Caco-2 (cell line): Measurements from ENCODE around the gene CFAP54. TPM values are rescaled to one million over a fixed set of nuclear protein-coding genes. Genes with fewer than 3 reads are reported as not detected.

Source experiments
- BruUV-seq: library from RNA; stranded (reverse); fragments of 400-500 nt; replicated peaks from 2 replicates; lab custom pipeline; 2021; lab: Mats Ljungman, UMichigan
- CTCF ChIA-PET: fragments of 300-600 bp; sonication (Branson Sonifier 250); formaldehyde crosslinking; loops from one replicate; lab custom pipeline; 2022; ENCODE audit warnings: antibody characterized with exemption; lab: Charles Lee
- POLR2A ChIA-PET: fragments of 300-600 bp; sonication (Branson Sonifier 250); formaldehyde crosslinking; loops from one replicate; lab custom pipeline; 2022; ENCODE audit warnings: antibody characterized with exemption; lab: Charles Lee
- DNase-seq, 2 experiments: peaks; one replicate each; pipeline versions ENCODE4 v3.0.0 to v3.0.0-alpha.2; 2020 to 2022
- H3K27me3 ChIP-seq: replicated peaks from 2 replicates; pipeline ENCODE4 v1.6.0; 2011; ENCODE audit warnings: low read length; ENCODE audit not compliant: control insufficient read depth, insufficient read depth
- H3K36me3 ChIP-seq: 2 replicates; pipeline ENCODE4 v1.5.1; 2011; ENCODE audit warnings: low read length; ENCODE audit not compliant: control insufficient read depth, insufficient read depth
- H3K4me1 ChIP-seq: fragments of 250-450 bp; sonication (Bioruptor Pico); 2 replicates; pipeline ENCODE4 v1.5.1; 2020; ENCODE audit warnings: mild to moderate bottlenecking
- H3K4me3 ChIP-seq: 2 replicates; pipeline ENCODE4 v1.5.1; 2011; ENCODE audit warnings: low read depth, mild to moderate bottlenecking, control low read depth, low read length
- H3K9me3 ChIP-seq: fragments of 250-450 bp; sonication (Bioruptor Pico); 2 replicates; pipeline ENCODE4 v1.5.1; 2020; ENCODE audit warnings: mild to moderate bottlenecking, moderate library complexity
- H3K27ac Mint-ChIP-seq: one replicate; pipeline ENCODE4 v1.8.0; 2022; ENCODE audit warnings: mixed read lengths; ENCODE audit not compliant: unreplicated experiment
- H3K27me3 Mint-ChIP-seq: one replicate; pipeline ENCODE4 v1.8.0; 2022; ENCODE audit warnings: mixed read lengths; ENCODE audit not compliant: insufficient read depth, unreplicated experiment
- H3K36me3 Mint-ChIP-seq: one replicate; pipeline ENCODE4 v1.8.0; 2022; ENCODE audit warnings: mild to moderate bottlenecking, mixed read lengths; ENCODE audit not compliant: insufficient read depth, unreplicated experiment
- H3K4me1 Mint-ChIP-seq: one replicate; pipeline ENCODE4 v1.8.0; 2022; ENCODE audit warnings: low read depth, mixed read lengths; ENCODE audit not compliant: unreplicated experiment
- H3K4me3 Mint-ChIP-seq: one replicate; pipeline ENCODE4 v1.8.0; 2022; ENCODE audit warnings: mild to moderate bottlenecking, moderate library complexity, mixed read lengths; ENCODE audit not compliant: unreplicated experiment
- H3K9me3 Mint-ChIP-seq: one replicate; pipeline ENCODE4 v1.8.0; 2022; ENCODE audit warnings: mixed read lengths; ENCODE audit not compliant: unreplicated experiment
- intact Hi-C: fragments of 100-400 bp; cut with micrococcal nuclease; formaldehyde crosslinking; loops from one replicate; pipeline ENCODE4 v1.10.0; 2022; ENCODE audit not compliant: unreplicated experiment
- total RNA-seq: library from RNA; stranded (reverse); gene quantifications from 2 replicates; pipeline ENCODE4 v1.2.3, GENCODE V29; 2022
- TF ChIP-seq, protein P1 (sequence below), 2 experiments: fragments of 200-600 bp in 1 of 2; IDR thresholded peaks; 1 replicate in 1 of 2; 2 replicates in 1 of 2; pipeline versions ENCODE4 v1.5.1 to v1.8.0; 2011 to 2022; ENCODE audit warnings: antibody characterized with exemption in 1 of 2, control low read depth in 1 of 2, inconsistent platforms in 1 of 2, low read depth in 1 of 2, low read length in 1 of 2, mild to moderate bottlenecking in 1 of 2, moderate library complexity in 1 of 2; ENCODE audit not compliant: insufficient read depth in 1 of 2, severe bottlenecking in 1 of 2, unreplicated experiment in 1 of 2

The CFAP54 gene
- total RNA-seq, 1 experiment from 2014 or later, result 0.14 TPM

- intact Hi-C loops, result no loop called here
- ChIA-PET POLR2A (no interaction called here), CTCF (no interaction called here)
- TF ChIP-seq, protein P1, sequence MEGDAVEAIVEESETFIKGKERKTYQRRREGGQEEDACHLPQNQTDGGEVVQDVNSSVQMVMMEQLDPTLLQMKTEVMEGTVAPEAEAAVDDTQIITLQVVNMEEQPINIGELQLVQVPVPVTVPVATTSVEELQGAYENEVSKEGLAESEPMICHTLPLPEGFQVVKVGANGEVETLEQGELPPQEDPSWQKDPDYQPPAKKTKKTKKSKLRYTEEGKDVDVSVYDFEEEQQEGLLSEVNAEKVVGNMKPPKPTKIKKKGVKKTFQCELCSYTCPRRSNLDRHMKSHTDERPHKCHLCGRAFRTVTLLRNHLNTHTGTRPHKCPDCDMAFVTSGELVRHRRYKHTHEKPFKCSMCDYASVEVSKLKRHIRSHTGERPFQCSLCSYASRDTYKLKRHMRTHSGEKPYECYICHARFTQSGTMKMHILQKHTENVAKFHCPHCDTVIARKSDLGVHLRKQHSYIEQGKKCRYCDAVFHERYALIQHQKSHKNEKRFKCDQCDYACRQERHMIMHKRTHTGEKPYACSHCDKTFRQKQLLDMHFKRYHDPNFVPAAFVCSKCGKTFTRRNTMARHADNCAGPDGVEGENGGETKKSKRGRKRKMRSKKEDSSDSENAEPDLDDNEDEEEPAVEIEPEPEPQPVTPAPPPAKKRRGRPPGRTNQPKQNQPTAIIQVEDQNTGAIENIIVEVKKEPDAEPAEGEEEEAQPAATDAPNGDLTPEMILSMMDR (IDR thresholded peaks at IDR 0.05; ENCODE audit: insufficient read depth in 1 of 2, low read depth in 1 of 2, low read length in 1 of 2, severe bottlenecking in 1 of 2, unreplicated experiment in 1 of 2), result no peak
- H3K27me3 Mint-ChIP-seq, result no peaks in the 10 kb centered on the region
- Histone ChIP-seq H3K9me3 (no peaks in the 10 kb centered on the region), H3K27me3 (no peaks in the 10 kb centered on the region), H3K36me3 (no peaks in the 10 kb centered on the region), H3K4me3 (no peak overlapping the region), H3K4me1 (no peaks in the 10 kb centered on the region)
- no peak for DNase-seq
- H3K36me3 Mint-ChIP-seq, result no peaks in the 10 kb centered on the region
- H3K4me3 Mint-ChIP-seq, result no peak overlapping the region
- no peaks in the 10 kb centered on the region for H3K4me1 Mint-ChIP-seq
- H3K9me3 Mint-ChIP-seq, result no peaks in the 10 kb centered on the region
- H3K27ac Mint-ChIP-seq, result no peak overlapping the region
- BruUV-seq, result no TSS peak
These were observed 31.4 kb downstream of the CFAP54 start for GRCh38 chr12:96520767-96521166.

- Histone ChIP-seq H3K4me1 (no peaks in the 10 kb centered on the region), H3K9me3 (no peaks in the 10 kb centered on the region), H3K36me3 (no peaks in the 10 kb centered on the region), H3K27me3 (no peaks in the 10 kb centered on the region), H3K4me3 (no peak overlapping the region)
- POLR2A ChIA-PET, result no interaction called here
- no peak overlapping the region for H3K27ac Mint-ChIP-seq
- CTCF ChIA-PET, result no interaction called here
- H3K36me3 Mint-ChIP-seq, result no peaks in the 10 kb centered on the region
- DNase-seq, result no peak
- H3K4me3 Mint-ChIP-seq, result no peak overlapping the region
- H3K4me1 Mint-ChIP-seq, result no peaks in the 10 kb centered on the region
- no TSS peak for BruUV-seq
- no peaks in the 10 kb centered on the region for H3K27me3 Mint-ChIP-seq
- no peaks in the 10 kb centered on the region for H3K9me3 Mint-ChIP-seq
- intact Hi-C loops, result no loop called here
- TF ChIP-seq, protein P1 (IDR thresholded peaks at IDR 0.05; ENCODE audit: insufficient read depth in 1 of 2, low read depth in 1 of 2, low read length in 1 of 2, severe bottlenecking in 1 of 2, unreplicated experiment in 1 of 2), result no peak
These were observed 32.7 kb downstream of the CFAP54 start for GRCh38 chr12:96521895-96522682.

GRCh38 chr12:96522690-96523089 lies 33.3 kb downstream of the CFAP54 start:
- DNase-seq, result no peak
- Mint-ChIP-seq H3K36me3 (no peaks in the 10 kb centered on the region), H3K27ac (no peak overlapping the region), H3K27me3 (no peaks in the 10 kb centered on the region), H3K4me1 (no peaks in the 10 kb centered on the region), H3K9me3 (no peaks in the 10 kb centered on the region), H3K4me3 (no peak overlapping the region)
- POLR2A ChIA-PET, result no interaction called here
- TF ChIP-seq, protein P1 (IDR thresholded peaks at IDR 0.05; ENCODE audit: insufficient read depth in 1 of 2, low read depth in 1 of 2, low read length in 1 of 2, severe bottlenecking in 1 of 2, unreplicated experiment in 1 of 2), result no peak
- H3K36me3 ChIP-seq, result no peaks in the 10 kb centered on the region
- H3K9me3 ChIP-seq, result no peaks in the 10 kb centered on the region
- H3K4me3 ChIP-seq, result no peak overlapping the region
- no peaks in the 10 kb centered on the region for H3K27me3 ChIP-seq
- CTCF ChIA-PET, result no interaction called here
- H3K4me1 ChIP-seq, result no peaks in the 10 kb centered on the region
- no TSS peak for BruUV-seq
- intact Hi-C loops, result no loop called here
